NT2/D1 (cell line): Measurements from ENCODE around the gene MARCHF9.

Experiments
- YY1 ChIP-seq: IDR thresholded peaks from 2 replicates; pipeline ENCODE4 v1.6.1; 2011; ENCODE audit not compliant: insufficient read length, insufficient read depth
- ZNF274 ChIP-seq: IDR thresholded peaks from 2 replicates; pipeline ENCODE4 v1.6.1; 2011; ENCODE audit warnings: mild to moderate bottlenecking, low read depth, low read length

DNA sequence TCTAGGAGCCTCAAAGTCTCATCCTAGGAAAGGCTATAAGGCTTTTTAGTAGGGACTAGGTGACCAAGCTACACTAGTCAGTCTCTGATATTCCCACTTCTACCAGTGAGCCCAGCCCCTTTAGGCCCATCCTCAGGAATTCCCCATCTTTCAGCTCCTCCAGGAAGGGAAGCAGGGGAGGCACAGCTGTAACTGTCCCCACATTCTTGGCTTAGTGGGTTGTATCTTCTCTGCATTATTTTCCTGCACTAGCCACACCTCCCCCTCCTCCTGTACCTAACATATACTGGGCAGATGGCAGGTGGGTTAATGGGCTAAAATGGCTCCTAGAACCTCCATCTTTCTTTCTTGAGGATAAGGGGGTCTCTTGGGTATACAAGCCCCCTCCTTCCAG is 12.4 kb downstream of the MARCHF9 start:
- TF ChIP-seq YY1 (no peak), ZNF274 (no peak)
